Panc1 (cell line): ENCODE measurements around the gene TSPAN7. TPM values are rescaled to one million over a fixed set of nuclear protein-coding genes. Genes with fewer than 3 reads are reported as not detected.

Experiments used
- ATAC-seq: fragments of 200-7000 bp; cut with Tn5 transposase; 2 replicates; pipeline ENCODE4 v1.9.1; 2020; ENCODE audit warnings: mild to moderate bottlenecking, moderate library complexity
- BruUV-seq: library from RNA; stranded (reverse); fragments of 400-500 nt; replicated peaks from 2 replicates; lab custom pipeline; 2021; lab: Mats Ljungman, UMichigan
- CTCF ChIA-PET: fragments of 300-600 bp; sonication (Branson Sonifier 250); formaldehyde crosslinking; loops from one replicate; lab custom pipeline; 2022; ENCODE audit warnings: antibody characterized with exemption; lab: Charles Lee
- POLR2A ChIA-PET: fragments of 300-600 bp; sonication (Branson Sonifier 250); formaldehyde crosslinking; loops from one replicate; lab custom pipeline; 2022; ENCODE audit warnings: antibody characterized with exemption; lab: Charles Lee
- DNase-seq: peaks from one replicate; pipeline ENCODE4 v3.0.0-alpha.2; 2010; ENCODE audit warnings: low read depth, low spot score
- H3K27ac ChIP-seq: 2 replicates; pipeline ENCODE4 v1.5.1; 2011; ENCODE audit warnings: mild to moderate bottlenecking, low read length, inconsistent platforms
- H3K27me3 ChIP-seq: fragments of 200-500 bp; sonication (Bioruptor generic); 2 replicates; pipeline ENCODE4 v1.6.0; 2014; ENCODE audit warnings: low read length, inconsistent platforms; ENCODE audit not compliant: control insufficient read depth, insufficient read depth
- H3K36me3 ChIP-seq: fragments of 200-500 bp; sonication (Bioruptor generic); 2 replicates; pipeline ENCODE4 v1.5.1; 2014; ENCODE audit warnings: inconsistent platforms, mild to moderate bottlenecking, low read length, moderate library complexity; ENCODE audit not compliant: control insufficient read depth, insufficient read depth
- H3K4me1 ChIP-seq: 2 replicates; pipeline ENCODE4 v1.5.1; 2011; ENCODE audit warnings: inconsistent platforms, mild to moderate bottlenecking, low read length, moderate library complexity; ENCODE audit not compliant: control insufficient read depth, insufficient read depth
- H3K4me3 ChIP-seq, 2 experiments: 2 replicates each; pipeline ENCODE4 v1.5.1; 2011 to 2012; ENCODE audit warnings: low read depth in 2 of 2, low read length in 2 of 2, mild to moderate bottlenecking in 2 of 2, inconsistent platforms in 1 of 2, moderate library complexity in 1 of 2
- H3K9me3 ChIP-seq: fragments of 200-500 bp; sonication (Bioruptor generic); 2 replicates; pipeline ENCODE4 v1.5.1; 2014; ENCODE audit warnings: low read depth, mild to moderate bottlenecking, inconsistent platforms, low read length, moderate library complexity; ENCODE audit not compliant: control insufficient read depth, insufficient read depth
- CTCF ChIP-seq: fragments of 450-650 bp; IDR thresholded peaks from 2 replicates; pipeline ENCODE4 v1.5.1; 2017; ENCODE audit warnings: mild to moderate bottlenecking
- POLR2AphosphoS5 ChIP-seq: IDR thresholded peaks from 2 replicates; pipeline ENCODE4 v1.6.1; 2012; ENCODE audit warnings: mild to moderate bottlenecking, low read depth, low read length, moderate library complexity
- REST ChIP-seq, 2 experiments: IDR thresholded peaks; 2 replicates each; pipeline ENCODE4 v1.6.1; 2011 to 2012; ENCODE audit warnings: low read depth in 2 of 2, control low read depth in 1 of 2, low read length in 1 of 2, mild to moderate bottlenecking in 1 of 2, moderate library complexity in 1 of 2; ENCODE audit not compliant: insufficient read depth in 1 of 2
- SIN3A ChIP-seq: IDR thresholded peaks from 2 replicates; pipeline ENCODE4 v1.6.1; 2012; ENCODE audit warnings: low read depth, mild to moderate bottlenecking, low read length, moderate library complexity, borderline replicate concordance; ENCODE audit not compliant: insufficient read depth
- TCF7L2 ChIP-seq: IDR thresholded peaks from 2 replicates; pipeline ENCODE4 v1.6.1; 2011; ENCODE audit warnings: mild to moderate bottlenecking, low read depth, low read length, inconsistent platforms
- in situ Hi-C: cut with HindIII; loops from 2 replicates; pipeline ENCODE4 v1.10.0; 2016; ENCODE audit warnings: low sequenced_read_pairs, low pct_unique_long_range_greater_than_20kb
- intact Hi-C: fragments of 100-400 bp; cut with micrococcal nuclease; formaldehyde crosslinking; loops from one replicate; pipeline ENCODE4 v1.10.0; 2022; ENCODE audit not compliant: unreplicated experiment
- total RNA-seq: library from RNA; stranded (reverse); gene quantifications from one replicate; pipeline ENCODE4 v1.2.1, GENCODE V29; 2021; ENCODE audit not compliant: unreplicated experiment

The TSPAN7 gene
- total RNA-seq, 1 experiment from 2014 or later: 0.13 TPM

- in situ Hi-C loops: no loop called here
- ChIA-PET POLR2A (no interaction called here), CTCF (no interaction called here)
- no TSS peak for BruUV-seq
- H3K36me3 ChIP-seq: no peaks in the 10 kb centered on the region
- H3K27ac ChIP-seq: no peak overlapping the region
- ATAC-seq (no peak), DNase-seq (no peak)
- TF ChIP-seq TCF7L2 (no peak), POLR2AphosphoS5 (no peak), REST (IDR thresholded peaks at IDR 0.05; ENCODE audit: insufficient read depth in 1 of 2, low read depth in 2 of 2, low read length in 1 of 2) (no peak), CTCF (peak; percentile 40; the same call in 1 of the 2 replicates), SIN3A (no peak)
- H3K9me3 ChIP-seq: no peaks in the 10 kb centered on the region
- no peak overlapping the region for H3K4me3 ChIP-seq
- no peaks in the 10 kb centered on the region for H3K4me1 ChIP-seq
- intact Hi-C loops: no loop called here
- no peaks in the 10 kb centered on the region for H3K27me3 ChIP-seq
Observed at GRCh38 chrX:38654302-38654701, 93.0 kb downstream of the TSPAN7 start.

GRCh38 chrX:38656350-38656915, 95.1 kb downstream of the TSPAN7 start:
- ATAC-seq (no peak), DNase-seq (no peak)
- no peak overlapping the region for H3K27ac ChIP-seq
- intact Hi-C loops: no loop called here
- H3K4me1 ChIP-seq: no peaks in the 10 kb centered on the region
- TF ChIP-seq CTCF (no peak), TCF7L2 (no peak), REST (IDR thresholded peaks at IDR 0.05; ENCODE audit: insufficient read depth in 1 of 2, low read depth in 2 of 2, low read length in 1 of 2) (no peak)
- H3K27me3 ChIP-seq: no peaks in the 10 kb centered on the region
- in situ Hi-C loops: no loop called here
- H3K9me3 ChIP-seq: no peaks in the 10 kb centered on the region
- ChIA-PET POLR2A (no interaction called here), CTCF (no interaction called here)
- no peak overlapping the region for H3K4me3 ChIP-seq
- H3K36me3 ChIP-seq: no peaks in the 10 kb centered on the region
- no TSS peak for BruUV-seq
